ENCODE measurements around the gene PRKX.
"Not testable (repeated sequence)": the region's sequence is repeated elsewhere in the genome, so short reads cannot be mapped to it uniquely, and the experiment has no call there.

Gene PRKX

GRCh38 chrX:3639858-3640631 lies 73.4 kb downstream of the PRKX start:
- DNase-seq = not testable (repeated sequence)

- no peak for DNase-seq
These were observed 74.2 kb downstream of the PRKX start for GRCh38 chrX:3639236-3639635.

GRCh38 chrX:3638280-3638873 lies 75.1 kb downstream of the PRKX start:
- no peak for DNase-seq

- DNase-seq = no peak
These were observed 76.6 kb downstream of the PRKX start for GRCh38 chrX:3636803-3637202.

GRCh38 chrX:3631196-3631595 lies 82.3 kb downstream of the PRKX start:
- DNase-seq = no peak

- no peak for DNase-seq
These were observed 85.9 kb downstream of the PRKX start for GRCh38 chrX:3627594-3627993.

GRCh38 chrX:3621414-3621813 lies 92.0 kb downstream of the PRKX start:
- DNase-seq = no peak

GRCh38 chrX:3611744-3612143 lies 101.7 kb downstream of the PRKX start:
- DNase-seq = not testable (repeated sequence)

GRCh38 chrX:3609810-3610209 lies 103.6 kb downstream of the PRKX start:
- DNase-seq = no peak

GRCh38 chrX:3603026-3603661 lies 110.3 kb downstream of the PRKX start:
- no peak for DNase-seq

- no peak for DNase-seq
These were observed 113.5 kb downstream of the PRKX start for GRCh38 chrX:3599802-3600430.

GRCh38 chrX:3598709-3599108 lies 114.7 kb downstream of the PRKX start:
- no peak for DNase-seq

- no peak for DNase-seq
These were observed 115.3 kb downstream of the PRKX start for GRCh38 chrX:3598046-3598605.

GRCh38 chrX:3592184-3592583 lies 121.3 kb downstream of the PRKX start:
- no peak for DNase-seq

- DNase-seq = no peak
These were observed 124.0 kb downstream of the PRKX start for GRCh38 chrX:3589474-3589873.

GRCh38 chrX:3585719-3586118 lies 127.7 kb downstream of the PRKX start:
- DNase-seq = no peak

GRCh38 chrX:3584415-3584996 lies 128.9 kb downstream of the PRKX start:
- no peak for DNase-seq

GRCh38 chrX:3582451-3582850 lies 131.0 kb downstream of the PRKX start:
- no peak for DNase-seq

GRCh38 chrX:3581609-3582108 lies 131.8 kb downstream of the PRKX start:
- no peak for DNase-seq

- DNase-seq = no peak
These were observed 135.9 kb downstream of the PRKX start for GRCh38 chrX:3577551-3577950.

- DNase-seq = no peak
These were observed 136.5 kb downstream of the PRKX start for GRCh38 chrX:3576886-3577501.

- no peak for DNase-seq
These were observed 145.8 kb downstream of the PRKX start for GRCh38 chrX:3567686-3568085.
